Upper lobe of left lung (tissue), 6 donors: ENCODE data around the gene TUB. TPM values are rescaled to one million over a fixed set of nuclear protein-coding genes. Genes with fewer than 3 reads are reported as not detected.
A peak's percentile ranks its signal among the peaks of the same experiment; 100 is the strongest.

Experiments used
- ATAC-seq, 2 donors: fragments of 200-7000 bp; cut with Tn5 transposase; one replicate each; pipeline ENCODE4 v1.9.1; 2022; ENCODE audit warnings: mild to moderate bottlenecking in 2 of 2, moderate library complexity in 2 of 2; ENCODE audit not compliant: low FRiP score in 2 of 2
- DNase-seq, 2 donors: peaks; one replicate each; pipeline ENCODE4 v3.0.0-alpha.2; 2019 to 2020
- H3K27ac ChIP-seq, 4 donors: fragments of 200-600 bp; sonication (generic); one replicate each; pipeline ENCODE4 v1.5.1; 2016 to 2019
- H3K27me3 ChIP-seq, 4 donors: fragments of 200-600 bp; sonication (generic); one replicate each; pipeline ENCODE4 v1.5.1; 2017 to 2019
- H3K36me3 ChIP-seq, 4 donors: fragments of 200-600 bp; sonication (generic); one replicate each; pipeline ENCODE4 v1.5.1; 2016 to 2019
- H3K4me1 ChIP-seq, 4 donors: fragments of 200-600 bp; sonication (generic); one replicate each; pipeline ENCODE4 v1.5.1; 2018 to 2019
- H3K4me3 ChIP-seq, 4 donors: fragments of 200-600 bp; sonication (generic); one replicate each; pipeline ENCODE4 v1.5.1; 2017 to 2019; ENCODE audit warnings: mild to moderate bottlenecking in 2 of 4, moderate library complexity in 1 of 4
- H3K9me3 ChIP-seq, 4 donors: fragments of 200-600 bp; sonication (generic); one replicate each; pipeline ENCODE4 v1.5.1; 2018 to 2019
- EP300 ChIP-seq, 4 donors: sonication (generic); formaldehyde crosslinking; IDR thresholded peaks; one replicate each; pipeline ENCODE4 v1.5.1; 2017; ENCODE audit warnings: antibody characterized with exemption in 4 of 4, control low read depth in 2 of 4
- POLR2A ChIP-seq, 4 donors: fragments of 450-650 bp; IDR thresholded peaks; one replicate each; pipeline ENCODE4 v1.5.1; 2016 to 2017; ENCODE audit warnings: antibody characterized with exemption in 4 of 4, mild to moderate bottlenecking in 2 of 4
- POLR2AphosphoS5 ChIP-seq, 2 donors: sonication (generic); formaldehyde crosslinking; IDR thresholded peaks; one replicate each; pipeline ENCODE4 v1.5.1; 2017; ENCODE audit warnings: antibody characterized with exemption in 2 of 2
- WGBS, 2 donors: methylation state at CpG; one replicate each; pipeline ENCODE4 v1.1.5; 2017 to 2018; 5-methylcytosine and 5-hydroxymethylcytosine counted together
- total RNA-seq, 6 donors: library from RNA; depleted of rRNA in 4 of 6; stranded (reverse); fragments of >200 nt in 4 of 6; gene quantifications; one replicate each; pipeline versions ENCODE4 v1.1.0 to v1.2.1, GENCODE V29; 2016 to 2021
- TF ChIP-seq, protein P1 (sequence below), 6 experiments: fragments of 450-650 bp in 4 of 6; fragments of 200-600 bp in 2 of 6; sonication (generic) in 2 of 6; IDR thresholded peaks; one replicate each; pipeline ENCODE4 v1.5.1; 2016 to 2019; ENCODE audit warnings: antibody characterized with exemption in 6 of 6
- donor health status: DM: no; HTN: no; CAD: no; lungs with moderate emphysema.
- donor health status: DM: no; HTN: yes; CAD: no; lungs with severe emphysema.

The TUB gene
- total RNA-seq, 6 donors from 2014 or later: 2.6 to 9.1 (median 4.4) TPM

DNA sequence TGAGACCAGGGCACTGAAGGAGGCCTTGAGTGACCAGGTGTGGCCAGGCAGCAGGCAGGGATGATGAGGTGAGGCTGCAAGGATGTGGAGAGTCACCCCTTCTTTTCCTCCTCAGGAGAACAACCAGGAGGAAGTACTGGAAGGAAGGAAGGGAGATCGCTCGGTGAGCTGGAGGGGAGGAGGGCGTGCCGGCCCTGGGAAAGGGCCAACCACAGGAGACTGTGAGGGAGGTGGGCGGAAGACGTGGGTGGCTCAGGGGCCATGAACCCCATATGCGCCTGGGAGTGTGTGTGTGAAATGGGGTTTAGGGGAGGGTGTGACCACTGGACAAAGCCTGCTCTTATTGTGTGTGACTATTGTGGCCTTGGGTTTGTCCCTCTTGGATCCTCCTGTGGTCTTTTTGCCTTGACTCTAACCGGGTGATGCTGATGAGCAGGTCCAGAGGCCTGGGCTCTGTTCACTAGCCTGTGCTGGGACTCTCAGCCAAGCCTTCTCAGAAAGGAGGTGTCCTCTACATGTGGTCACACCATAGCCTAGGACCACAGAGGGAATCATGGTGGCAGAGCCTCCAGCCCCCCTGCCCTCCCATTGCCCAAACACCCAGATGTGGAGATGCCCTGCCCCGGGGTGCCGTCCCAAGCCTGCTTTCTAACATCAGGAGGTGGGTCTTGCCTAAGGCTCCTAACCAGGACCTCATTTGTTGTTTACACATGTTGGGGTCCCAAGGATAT lies 41.3 kb upstream of the TUB start:
- 69 to 73% methylated on average over 10 of the region's 10 CpGs for WGBS, 2 donors
- H3K27me3 ChIP-seq: no peaks in the 10 kb centered on the region
- H3K27ac ChIP-seq: no peak overlapping the region
- ATAC-seq (no peak), DNase-seq (no peak)
- H3K4me3 ChIP-seq: no peak overlapping the region
- no peaks in the 10 kb centered on the region for H3K9me3 ChIP-seq
- H3K36me3 ChIP-seq: no peaks in the 10 kb centered on the region
- H3K4me1 ChIP-seq: no peaks in the 10 kb centered on the region
- TF ChIP-seq EP300 (IDR thresholded peaks at IDR 0.05) (no peak), POLR2AphosphoS5 (IDR thresholded peaks at IDR 0.05) (no peak)
- TF ChIP-seq, protein P1, sequence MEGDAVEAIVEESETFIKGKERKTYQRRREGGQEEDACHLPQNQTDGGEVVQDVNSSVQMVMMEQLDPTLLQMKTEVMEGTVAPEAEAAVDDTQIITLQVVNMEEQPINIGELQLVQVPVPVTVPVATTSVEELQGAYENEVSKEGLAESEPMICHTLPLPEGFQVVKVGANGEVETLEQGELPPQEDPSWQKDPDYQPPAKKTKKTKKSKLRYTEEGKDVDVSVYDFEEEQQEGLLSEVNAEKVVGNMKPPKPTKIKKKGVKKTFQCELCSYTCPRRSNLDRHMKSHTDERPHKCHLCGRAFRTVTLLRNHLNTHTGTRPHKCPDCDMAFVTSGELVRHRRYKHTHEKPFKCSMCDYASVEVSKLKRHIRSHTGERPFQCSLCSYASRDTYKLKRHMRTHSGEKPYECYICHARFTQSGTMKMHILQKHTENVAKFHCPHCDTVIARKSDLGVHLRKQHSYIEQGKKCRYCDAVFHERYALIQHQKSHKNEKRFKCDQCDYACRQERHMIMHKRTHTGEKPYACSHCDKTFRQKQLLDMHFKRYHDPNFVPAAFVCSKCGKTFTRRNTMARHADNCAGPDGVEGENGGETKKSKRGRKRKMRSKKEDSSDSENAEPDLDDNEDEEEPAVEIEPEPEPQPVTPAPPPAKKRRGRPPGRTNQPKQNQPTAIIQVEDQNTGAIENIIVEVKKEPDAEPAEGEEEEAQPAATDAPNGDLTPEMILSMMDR (IDR thresholded peaks at IDR 0.05): no peak

DNA sequence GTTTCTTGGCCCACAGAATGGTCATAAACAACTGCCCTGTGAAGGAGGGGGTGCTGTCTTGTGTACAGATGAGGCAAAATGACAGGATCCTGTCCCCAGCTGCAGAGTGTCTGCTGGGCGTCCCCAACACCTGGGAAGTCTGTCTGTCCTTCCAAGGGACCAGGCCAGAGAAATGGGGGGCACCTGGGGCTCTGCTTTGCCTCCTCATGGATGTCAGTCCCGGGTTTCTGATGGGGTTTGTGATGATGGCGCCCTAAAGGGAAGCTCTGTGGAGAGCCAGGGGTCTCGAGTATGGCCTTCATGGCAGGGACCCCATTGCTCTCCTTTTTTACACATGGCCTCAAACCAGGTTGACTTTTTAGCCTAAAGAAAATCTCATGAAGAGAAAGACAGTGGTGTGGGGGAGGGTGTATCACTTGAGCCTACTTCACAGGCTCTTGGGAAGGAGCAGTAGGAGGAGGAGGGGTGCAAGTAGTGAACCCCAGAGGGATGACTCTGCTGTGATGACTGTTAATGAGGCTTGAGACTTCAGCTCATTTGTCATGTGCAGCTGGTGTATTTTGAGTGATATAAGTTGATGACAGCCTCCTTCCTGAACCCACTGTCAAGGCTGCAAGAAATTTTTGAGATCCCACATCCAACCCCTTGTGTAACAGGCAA lies 40.6 kb upstream of the TUB start:
- TF ChIP-seq EP300 (IDR thresholded peaks at IDR 0.05) (no peak), POLR2AphosphoS5 (IDR thresholded peaks at IDR 0.05) (no peak), POLR2A (IDR thresholded peaks at IDR 0.05) (no peak)
- TF ChIP-seq, protein P1 (IDR thresholded peaks at IDR 0.05): no peak
- H3K4me1 ChIP-seq: no peaks in the 10 kb centered on the region
- WGBS, 2 donors: 71 to 79% methylated on average over 3 to 4 of the region's 4 CpGs
- DNase-seq (peak in 1 of 2 donors; percentile 13), ATAC-seq (no peak)
- H3K36me3 ChIP-seq: no peaks in the 10 kb centered on the region
- no peaks in the 10 kb centered on the region for H3K27me3 ChIP-seq
- no peak overlapping the region for H3K4me3 ChIP-seq
- H3K9me3 ChIP-seq: no peaks in the 10 kb centered on the region
- no peak overlapping the region for H3K27ac ChIP-seq

DNA sequence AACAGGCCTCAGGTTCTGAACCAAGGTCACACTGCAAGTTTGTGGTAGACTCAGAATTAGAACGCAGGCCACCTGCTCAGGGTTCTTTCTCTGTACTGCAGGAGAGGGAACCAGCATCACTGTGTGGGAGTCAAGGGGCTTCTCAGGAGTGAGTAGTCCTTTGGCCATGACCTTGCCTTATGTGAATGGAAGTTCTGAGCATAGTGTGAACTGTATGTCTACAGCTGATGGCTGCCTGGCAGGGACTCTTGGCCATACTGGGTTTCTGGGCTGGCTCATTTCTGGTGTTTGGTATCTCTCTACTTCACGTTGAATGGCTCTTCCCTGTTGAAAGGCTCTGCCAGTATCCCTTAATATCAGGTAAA lies 40.1 kb upstream of the TUB start:
- no peaks in the 10 kb centered on the region for H3K4me1 ChIP-seq
- WGBS, 2 donors: 92 to 93% methylated on average over 2 of the region's 2 CpGs
- H3K4me3 ChIP-seq: no peak overlapping the region

DNA sequence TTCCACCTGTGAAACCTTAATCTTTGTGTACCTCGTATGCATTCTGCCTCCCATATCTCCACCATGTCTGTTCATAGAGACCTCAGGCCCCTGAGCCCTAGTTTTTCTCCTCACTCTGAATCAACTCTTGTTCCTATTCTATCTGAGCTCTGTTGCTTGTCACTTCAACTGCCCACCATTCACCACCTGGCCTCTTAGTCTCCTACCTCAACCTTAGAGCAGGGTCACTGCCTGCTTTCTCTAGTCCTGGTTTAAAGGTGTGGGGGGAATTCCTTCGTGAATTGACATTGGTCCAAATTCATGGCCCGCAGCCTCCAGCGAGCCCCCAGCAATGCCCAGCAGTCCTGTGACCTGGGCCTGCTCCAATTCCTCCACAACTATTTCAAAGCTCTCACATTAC lies 39.4 kb upstream of the TUB start:
- no peaks in the 10 kb centered on the region for H3K27me3 ChIP-seq
- no peak overlapping the region for H3K4me3 ChIP-seq
- H3K36me3 ChIP-seq: no peaks in the 10 kb centered on the region
- no peak for ATAC-seq
- DNase-seq: no peak
- TF ChIP-seq, protein P1 (IDR thresholded peaks at IDR 0.05): no peak
- no peak for TF ChIP-seq POLR2A (IDR thresholded peaks at IDR 0.05)
- TF ChIP-seq POLR2AphosphoS5 (IDR thresholded peaks at IDR 0.05): no peak
- TF ChIP-seq EP300 (IDR thresholded peaks at IDR 0.05): no peak
- WGBS, 2 donors: 85 to 92% methylated on average over 4 of the region's 4 CpGs
- H3K9me3 ChIP-seq: no peaks in the 10 kb centered on the region
- H3K27ac ChIP-seq: no peak overlapping the region
- H3K4me1 ChIP-seq: no peaks in the 10 kb centered on the region

More for the DNA sequence above, 40.1 kb upstream of the TUB start:
- no peaks in the 10 kb centered on the region for H3K27me3 ChIP-seq
- ATAC-seq: no peak
- no peaks in the 10 kb centered on the region for H3K9me3 ChIP-seq
- no peak overlapping the region for H3K27ac ChIP-seq
- no peak for DNase-seq
- no peaks in the 10 kb centered on the region for H3K36me3 ChIP-seq
- TF ChIP-seq, protein P1 (IDR thresholded peaks at IDR 0.05): no peak
- TF ChIP-seq POLR2A (IDR thresholded peaks at IDR 0.05) (no peak), EP300 (IDR thresholded peaks at IDR 0.05) (no peak), POLR2AphosphoS5 (IDR thresholded peaks at IDR 0.05) (no peak)
